Neural cell (in vitro differentiated cells): ENCODE measurements around the gene FAM227B.

ENCODE experiments used
- EP300 ChIP-seq: fragments of 450-650 bp; conservative IDR thresholded peaks from 2 replicates; pipeline ENCODE4 v1.6.1; 2014; ENCODE audit warnings: antibody characterized with exemption, mild to moderate bottlenecking, moderate library complexity; ENCODE audit not compliant: poor library complexity, severe bottlenecking
- EZH2 ChIP-seq: fragments of 200-600, 300-800 bp; shearing (Covaris generic), sonication (generic); IDR thresholded peaks from 2 replicates; pipeline ENCODE4 v1.6.1; 2014; ENCODE audit warnings: antibody characterized with exemption, low read length, borderline replicate concordance, mild to moderate bottlenecking; ENCODE audit not compliant: insufficient read depth, poor library complexity, severe bottlenecking
- TF ChIP-seq, protein P1 (sequence below): fragments of 450-650 bp; IDR thresholded peaks from 2 replicates; pipeline ENCODE4 v1.5.1; 2014; ENCODE audit warnings: antibody characterized with exemption, mild to moderate bottlenecking, moderate library complexity; ENCODE audit not compliant: poor library complexity, severe bottlenecking
- TF ChIP-seq, protein P2 (sequence below): IDR thresholded peaks from 2 replicates; pipeline ENCODE4 v1.6.1; 2012; ENCODE audit warnings: borderline replicate concordance

DNA sequence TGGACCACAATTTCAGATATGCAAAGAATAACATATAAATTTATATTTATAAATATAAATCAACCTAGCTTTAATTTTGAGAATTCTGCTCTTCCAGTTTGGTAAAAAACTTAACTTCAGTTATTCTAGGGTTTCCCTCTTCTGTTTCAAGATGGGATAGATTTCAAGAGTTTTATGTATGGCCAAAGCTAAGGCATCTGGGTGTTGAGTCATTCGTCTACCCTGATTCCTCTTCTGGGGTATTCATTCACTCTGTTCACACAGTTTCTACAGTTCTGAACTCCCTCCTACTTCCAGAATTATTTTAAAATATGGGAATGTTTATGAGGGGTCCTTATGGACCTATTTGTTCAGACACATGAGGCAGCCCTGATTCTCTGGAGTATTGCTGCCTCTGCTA lies 201.8 kb downstream of the FAM227B start:
- TF ChIP-seq EZH2 (no peak), EP300 (no peak)
- TF ChIP-seq, protein P1, sequence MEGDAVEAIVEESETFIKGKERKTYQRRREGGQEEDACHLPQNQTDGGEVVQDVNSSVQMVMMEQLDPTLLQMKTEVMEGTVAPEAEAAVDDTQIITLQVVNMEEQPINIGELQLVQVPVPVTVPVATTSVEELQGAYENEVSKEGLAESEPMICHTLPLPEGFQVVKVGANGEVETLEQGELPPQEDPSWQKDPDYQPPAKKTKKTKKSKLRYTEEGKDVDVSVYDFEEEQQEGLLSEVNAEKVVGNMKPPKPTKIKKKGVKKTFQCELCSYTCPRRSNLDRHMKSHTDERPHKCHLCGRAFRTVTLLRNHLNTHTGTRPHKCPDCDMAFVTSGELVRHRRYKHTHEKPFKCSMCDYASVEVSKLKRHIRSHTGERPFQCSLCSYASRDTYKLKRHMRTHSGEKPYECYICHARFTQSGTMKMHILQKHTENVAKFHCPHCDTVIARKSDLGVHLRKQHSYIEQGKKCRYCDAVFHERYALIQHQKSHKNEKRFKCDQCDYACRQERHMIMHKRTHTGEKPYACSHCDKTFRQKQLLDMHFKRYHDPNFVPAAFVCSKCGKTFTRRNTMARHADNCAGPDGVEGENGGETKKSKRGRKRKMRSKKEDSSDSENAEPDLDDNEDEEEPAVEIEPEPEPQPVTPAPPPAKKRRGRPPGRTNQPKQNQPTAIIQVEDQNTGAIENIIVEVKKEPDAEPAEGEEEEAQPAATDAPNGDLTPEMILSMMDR: no peak
- TF ChIP-seq, protein P2, sequence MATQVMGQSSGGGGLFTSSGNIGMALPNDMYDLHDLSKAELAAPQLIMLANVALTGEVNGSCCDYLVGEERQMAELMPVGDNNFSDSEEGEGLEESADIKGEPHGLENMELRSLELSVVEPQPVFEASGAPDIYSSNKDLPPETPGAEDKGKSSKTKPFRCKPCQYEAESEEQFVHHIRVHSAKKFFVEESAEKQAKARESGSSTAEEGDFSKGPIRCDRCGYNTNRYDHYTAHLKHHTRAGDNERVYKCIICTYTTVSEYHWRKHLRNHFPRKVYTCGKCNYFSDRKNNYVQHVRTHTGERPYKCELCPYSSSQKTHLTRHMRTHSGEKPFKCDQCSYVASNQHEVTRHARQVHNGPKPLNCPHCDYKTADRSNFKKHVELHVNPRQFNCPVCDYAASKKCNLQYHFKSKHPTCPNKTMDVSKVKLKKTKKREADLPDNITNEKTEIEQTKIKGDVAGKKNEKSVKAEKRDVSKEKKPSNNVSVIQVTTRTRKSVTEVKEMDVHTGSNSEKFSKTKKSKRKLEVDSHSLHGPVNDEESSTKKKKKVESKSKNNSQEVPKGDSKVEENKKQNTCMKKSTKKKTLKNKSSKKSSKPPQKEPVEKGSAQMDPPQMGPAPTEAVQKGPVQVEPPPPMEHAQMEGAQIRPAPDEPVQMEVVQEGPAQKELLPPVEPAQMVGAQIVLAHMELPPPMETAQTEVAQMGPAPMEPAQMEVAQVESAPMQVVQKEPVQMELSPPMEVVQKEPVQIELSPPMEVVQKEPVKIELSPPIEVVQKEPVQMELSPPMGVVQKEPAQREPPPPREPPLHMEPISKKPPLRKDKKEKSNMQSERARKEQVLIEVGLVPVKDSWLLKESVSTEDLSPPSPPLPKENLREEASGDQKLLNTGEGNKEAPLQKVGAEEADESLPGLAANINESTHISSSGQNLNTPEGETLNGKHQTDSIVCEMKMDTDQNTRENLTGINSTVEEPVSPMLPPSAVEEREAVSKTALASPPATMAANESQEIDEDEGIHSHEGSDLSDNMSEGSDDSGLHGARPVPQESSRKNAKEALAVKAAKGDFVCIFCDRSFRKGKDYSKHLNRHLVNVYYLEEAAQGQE: no peak
